Breast epithelium (tissue), 4 donors: ENCODE data around the gene WDR7. TPM values are rescaled to one million over a fixed set of nuclear protein-coding genes. Genes with fewer than 3 reads are reported as not detected.

Experiments
- DNase-seq, 2 donors: peaks; one replicate each; pipeline ENCODE4 v3.0.0-alpha.2; 2019; ENCODE audit warnings: low spot score in 2 of 2
- H3K27ac ChIP-seq, 2 donors: fragments of 200-600 bp; sonication (generic) in 1 of 2; one replicate each; pipeline ENCODE4 v1.5.1; 2016 to 2019; ENCODE audit warnings: mild to moderate bottlenecking in 1 of 2
- H3K27me3 ChIP-seq, 2 donors: fragments of 200-600 bp; sonication (generic) in 1 of 2; one replicate each; pipeline versions ENCODE4 v1.5.1 to v1.6.0; 2017 to 2019; ENCODE audit warnings: control low read depth in 1 of 2, mild to moderate bottlenecking in 1 of 2
- H3K36me3 ChIP-seq: fragments of 200-600 bp; one replicate; pipeline ENCODE4 v1.5.1; 2019
- H3K4me1 ChIP-seq, 2 donors: fragments of 200-600 bp; sonication (generic); one replicate each; pipeline ENCODE4 v1.5.1; 2016 to 2019; ENCODE audit warnings: control low read depth in 1 of 2
- H3K4me3 ChIP-seq, 3 donors: fragments of 200-600 bp; sonication (generic); 1 replicate in 2 of 3; 2 replicates in 1 of 3; pipeline ENCODE4 v1.5.1; 2016 to 2019; ENCODE audit warnings: mild to moderate bottlenecking in 3 of 3, moderate library complexity in 2 of 3
- H3K9me3 ChIP-seq, 2 donors: fragments of 200-600 bp; sonication (generic) in 1 of 2; one replicate each; pipeline ENCODE4 v1.5.1; 2016 to 2019; ENCODE audit warnings: control low read depth in 1 of 2
- CTCF ChIP-seq, 3 donors: fragments of 450-650 bp; IDR thresholded peaks; one replicate each; pipeline ENCODE4 v1.5.1; 2016 to 2017; ENCODE audit warnings: antibody characterized with exemption in 3 of 3, mild to moderate bottlenecking in 3 of 3, moderate library complexity in 3 of 3
- POLR2A ChIP-seq: fragments of 450-650 bp; IDR thresholded peaks from one replicate; pipeline ENCODE4 v1.6.1; 2016; ENCODE audit warnings: antibody characterized with exemption, mild to moderate bottlenecking, moderate library complexity
- POLR2AphosphoS5 ChIP-seq, 3 donors: sonication (generic); formaldehyde crosslinking; IDR thresholded peaks; one replicate each; pipeline ENCODE4 v1.6.1; 2017; ENCODE audit warnings: antibody characterized with exemption in 3 of 3
- intact Hi-C: fragments of 100-400 bp; cut with DNase I; formaldehyde crosslinking; loops from one replicate; pipeline ENCODE4 v1.15.1; 2023; ENCODE audit warnings: low total_unique reads
- total RNA-seq, 3 donors: library from RNA; depleted of rRNA; stranded (reverse); fragments of >200 nt; gene quantifications; one replicate each; pipeline ENCODE4 v1.1.0, GENCODE V29; 2016

The WDR7 gene
- total RNA-seq, 3 donors from 2014 or later = 28.3 to 32.6 (median 31.1) TPM

DNA sequence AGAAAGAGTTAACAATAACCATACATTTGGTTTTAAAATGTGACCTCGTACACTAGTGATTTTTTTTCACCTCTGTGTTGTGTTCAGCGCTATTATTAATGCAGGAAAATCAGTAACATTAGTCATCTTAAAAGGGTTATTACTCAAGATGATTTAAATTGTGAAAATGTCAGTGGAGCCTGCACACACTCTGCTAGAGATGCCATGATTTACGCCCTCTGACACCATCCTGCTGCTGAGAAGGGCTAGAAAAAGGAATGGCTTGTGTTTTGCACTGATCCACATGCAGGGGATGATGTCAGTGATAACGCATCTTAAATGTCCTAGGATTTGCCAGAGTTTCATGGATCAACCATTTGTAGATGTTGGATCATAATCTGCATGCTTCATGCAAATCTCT lies 374.4 kb downstream of the WDR7 start:
- H3K36me3 ChIP-seq = no peaks in the 10 kb centered on the region
- no peaks in the 10 kb centered on the region for H3K27me3 ChIP-seq
- no peak for TF ChIP-seq POLR2AphosphoS5 (IDR thresholded peaks at IDR 0.05)
- no peak for TF ChIP-seq CTCF (IDR thresholded peaks at IDR 0.05)
- TF ChIP-seq POLR2A = no peak
- no peak for DNase-seq
- no peaks in the 10 kb centered on the region for H3K9me3 ChIP-seq
- H3K4me1 ChIP-seq = no peaks in the 10 kb centered on the region
- intact Hi-C loops = no loop called here
- H3K27ac ChIP-seq = no peak overlapping the region
- no peak overlapping the region for H3K4me3 ChIP-seq

GRCh38 chr18:57026316-57026715 lies 375.2 kb downstream of the WDR7 start:
- Histone ChIP-seq H3K27ac (no peak overlapping the region), H3K36me3 (no peaks in the 10 kb centered on the region), H3K4me3 (no peak overlapping the region), H3K4me1 (no peaks in the 10 kb centered on the region), H3K9me3 (no peaks in the 10 kb centered on the region), H3K27me3 (no peaks in the 10 kb centered on the region)
- no peak for TF ChIP-seq POLR2AphosphoS5 (IDR thresholded peaks at IDR 0.05)
- no peak for TF ChIP-seq POLR2A
- TF ChIP-seq CTCF (IDR thresholded peaks at IDR 0.05) = no peak
- no peak for DNase-seq
- intact Hi-C loops = no loop called here

DNA sequence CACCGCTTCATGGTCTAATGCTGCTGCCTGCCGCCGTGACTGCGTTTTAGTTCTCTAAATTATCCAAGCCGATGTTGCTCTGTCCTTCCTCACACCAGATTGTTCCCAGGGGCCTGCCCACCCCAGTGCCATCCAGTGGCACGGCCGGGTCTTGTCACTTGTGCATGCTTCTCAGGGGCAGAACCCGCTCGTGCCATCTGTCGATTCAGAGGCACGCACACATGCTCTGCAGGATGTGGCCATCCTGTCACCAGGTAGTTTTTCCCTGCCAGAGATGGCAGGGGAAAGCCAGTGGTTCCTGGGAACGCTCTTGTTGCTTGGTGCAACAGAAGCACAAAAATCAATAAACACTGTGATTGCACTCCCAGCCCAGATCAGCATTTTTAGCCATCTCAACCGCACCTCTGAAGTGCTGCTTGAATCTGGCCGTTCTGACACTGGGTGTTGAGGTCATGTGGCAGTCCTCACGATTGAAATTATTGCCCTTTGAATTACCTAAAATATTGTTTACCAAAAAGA lies 376.1 kb downstream of the WDR7 start:
- Histone ChIP-seq H3K4me3 (no peak overlapping the region), H3K9me3 (no peaks in the 10 kb centered on the region), H3K27ac (no peak overlapping the region), H3K4me1 (no peaks in the 10 kb centered on the region), H3K36me3 (no peaks in the 10 kb centered on the region), H3K27me3 (no peaks in the 10 kb centered on the region)
- DNase-seq = no peak
- no peak for TF ChIP-seq POLR2AphosphoS5 (IDR thresholded peaks at IDR 0.05)
- no peak for TF ChIP-seq POLR2A
- TF ChIP-seq CTCF (IDR thresholded peaks at IDR 0.05) = no peak
- intact Hi-C loops = no loop called here

DNA sequence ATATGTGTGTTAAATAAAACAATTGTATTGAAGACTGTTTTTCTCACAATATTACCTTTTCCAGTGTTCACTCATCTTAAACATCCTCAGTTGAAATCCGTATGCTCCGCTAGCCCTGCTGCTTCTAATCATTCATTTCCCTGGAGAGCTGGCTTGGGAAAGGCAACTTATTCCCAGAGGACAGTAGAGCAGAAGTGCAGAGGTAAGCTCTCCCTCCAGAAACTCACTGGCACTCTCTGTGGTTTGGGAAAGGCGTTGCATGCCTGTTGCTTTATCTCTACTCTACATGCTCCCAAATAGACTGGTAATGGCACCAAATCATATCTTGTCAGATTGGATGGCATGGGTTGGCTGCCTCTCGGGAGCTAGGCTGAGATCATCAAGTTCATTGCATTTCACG lies 378.6 kb downstream of the WDR7 start:
- H3K27ac ChIP-seq = no peak overlapping the region
- no peaks in the 10 kb centered on the region for H3K9me3 ChIP-seq
- H3K4me1 ChIP-seq = no peaks in the 10 kb centered on the region
- no peaks in the 10 kb centered on the region for H3K36me3 ChIP-seq
- no peak overlapping the region for H3K4me3 ChIP-seq
- no peaks in the 10 kb centered on the region for H3K27me3 ChIP-seq
- TF ChIP-seq CTCF (IDR thresholded peaks at IDR 0.05) (no peak), POLR2AphosphoS5 (IDR thresholded peaks at IDR 0.05) (no peak), POLR2A (no peak)
- intact Hi-C loops = no loop called here
- DNase-seq = no peak

DNA sequence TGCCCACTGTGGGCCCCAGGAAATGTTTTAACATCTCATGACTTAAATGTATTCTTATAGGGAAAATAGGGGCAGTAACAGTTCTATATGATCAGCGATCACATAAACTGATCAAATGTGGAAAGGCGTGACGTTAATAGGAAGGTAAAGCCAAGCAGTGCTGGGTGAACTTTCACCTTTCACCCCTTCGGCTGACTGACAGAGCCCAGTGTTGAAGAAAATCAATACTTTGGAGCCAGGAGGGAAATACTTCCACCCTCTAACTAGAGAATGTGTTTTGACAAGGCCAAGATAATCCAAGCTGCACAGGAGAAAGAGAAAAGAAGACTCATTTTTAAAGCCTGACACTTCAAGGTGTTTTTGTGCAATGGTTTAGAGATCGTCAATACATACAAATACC lies 379.3 kb downstream of the WDR7 start:
- DNase-seq = no peak
- Histone ChIP-seq H3K27ac (no peak overlapping the region), H3K9me3 (no peaks in the 10 kb centered on the region), H3K4me3 (no peak overlapping the region), H3K27me3 (no peaks in the 10 kb centered on the region), H3K36me3 (no peaks in the 10 kb centered on the region), H3K4me1 (no peaks in the 10 kb centered on the region)
- TF ChIP-seq CTCF (IDR thresholded peaks at IDR 0.05) (no peak), POLR2A (no peak), POLR2AphosphoS5 (IDR thresholded peaks at IDR 0.05) (no peak)
- intact Hi-C loops = no loop called here
